ENCODE measurements around the gene H19. TPM values are rescaled to one million over a fixed set of nuclear protein-coding genes. Genes with fewer than 3 reads are reported as not detected.
A peak's percentile ranks its signal among the peaks of the same experiment; 100 is the strongest.

The H19 gene
- total and polyA plus RNA-seq, 2 of the 8 experiments (the other 6 are each of a cell fraction or from before 2014, with no cell fraction given): 5.2 to 10.0 TPM

- no CpG with 5 or more reads among the region's 18 CpGs for WGBS, 2 experiments (ENCODE audit: extremely low coverage in 1 of 2, insufficient coverage in 1 of 2, insufficient read length in 1 of 2, insufficient replicate concordance in 2 of 2, low coverage in 1 of 2, low lambda C conversion rate in 2 of 2, missing lambda C conversion rate in 1 of 2)
- peak; percentile 7 for FAIRE-seq
- no peaks in the 10 kb centered on the region for H3K27me3 ChIP-seq (replicated peaks in 1 of 4; ENCODE audit: control insufficient read depth in 3 of 4, extremely low read depth in 1 of 4, insufficient read depth in 3 of 4, low read length in 3 of 4)
- no peak overlapping the region for H2BK120ac ChIP-seq (replicated peaks; ENCODE audit: low read depth, low read length)
- H3K4me2 ChIP-seq (ENCODE audit: insufficient read depth in 1 of 2, low read depth in 2 of 2, low read length in 2 of 2): no peak overlapping the region
- DNase-seq (ENCODE audit: low read depth in 1 of 2, low spot score in 2 of 2): no peak
- no peaks in the 10 kb centered on the region for H3K9me3 ChIP-seq (ENCODE audit: insufficient read depth in 2 of 2, low read depth in 1 of 2, low read length in 1 of 2)
- no peak overlapping the region for H3K56ac ChIP-seq (replicated peaks; ENCODE audit: insufficient read length, low read depth, low read length)
- no peaks in the 10 kb centered on the region for H3K79me2 ChIP-seq (ENCODE audit: control insufficient read depth in 1 of 2, insufficient read depth in 2 of 2, low read length in 2 of 2)
- no peak overlapping the region for H3K4ac ChIP-seq (replicated peaks; ENCODE audit: insufficient read length, low read depth, low read length)
- H2AK5ac ChIP-seq (ENCODE audit: low read depth, low read length): no peak overlapping the region
- H3K36me3 ChIP-seq (ENCODE audit: control insufficient read depth in 2 of 4, insufficient read depth in 4 of 4, low read length in 3 of 4): no peaks in the 10 kb centered on the region
- H3K4me3 ChIP-seq (ENCODE audit: extremely low read depth in 1 of 4, insufficient read depth in 2 of 4, low read depth in 3 of 4, low read length in 4 of 4): no peak overlapping the region
- H2BK20ac ChIP-seq (ENCODE audit: low read length): no peak overlapping the region
- H4K5ac ChIP-seq (ENCODE audit: insufficient read length, low read depth, low read length): no peak overlapping the region
- no peak overlapping the region for H2BK5ac ChIP-seq (ENCODE audit: low read depth, low read length)
- CTCF ChIA-PET (ENCODE audit: partially characterized antibody): interaction anchor here (0.6 to 9.3 kb wide), 51 partner anchors 9 to 386 kb away, joined by 3 to 551 read pairs (median 6); partner anchors contain the start of gene IGF2
- POLR2A ChIA-PET (ENCODE audit: partially characterized antibody): interaction anchor here (0.9 kb wide), 1 partner anchor 113 kb away, joined by 3 read pairs; no protein-coding TSS in a partner anchor
- H3K23me2 ChIP-seq (ENCODE audit: low read depth, low read length): peaks cover under 1% of the 10 kb centered on the region; the same call in 1 of the 2 replicates
- H3K14ac ChIP-seq (ENCODE audit: insufficient read length): no peak overlapping the region
- H2BK15ac ChIP-seq (ENCODE audit: low read length): no peak overlapping the region
- H3K79me1 ChIP-seq (ENCODE audit: low read depth, low read length): no peaks in the 10 kb centered on the region
- no peak overlapping the region for H2BK12ac ChIP-seq (ENCODE audit: low read depth, low read length)
- no peak overlapping the region for H2AFZ ChIP-seq (ENCODE audit: low read length)
- no peaks in the 10 kb centered on the region for H4K20me1 ChIP-seq (replicated peaks in 1 of 2; ENCODE audit: control insufficient read depth in 1 of 2, insufficient read depth in 2 of 2, low read length in 2 of 2)
- H4K8ac ChIP-seq (ENCODE audit: extremely low read depth, insufficient read depth, low read length): no peak overlapping the region
- H3K23ac ChIP-seq (ENCODE audit: insufficient read length): no peak overlapping the region
- H4K91ac ChIP-seq (replicated peaks; ENCODE audit: insufficient read length, low read length): no peak overlapping the region
- H3K18ac ChIP-seq (ENCODE audit: extremely low read depth, low read length): no peak overlapping the region
- H3K9ac ChIP-seq (replicated peaks in 1 of 4; ENCODE audit: extremely low read depth in 1 of 4, low read depth in 3 of 4, low read length in 3 of 4): no peak overlapping the region
- H3K4me1 ChIP-seq (replicated peaks in 1 of 4; ENCODE audit: control insufficient read depth in 3 of 4, insufficient read depth in 4 of 4, low read length in 3 of 4): no peaks in the 10 kb centered on the region
- H3K27ac ChIP-seq (ENCODE audit: low read depth, low read length): no peak overlapping the region
- TF ChIP-seq SP1 (IDR thresholded peaks at IDR 0.05; ENCODE audit: low read depth, low read length): no peak
- TF ChIP-seq, protein P1, sequence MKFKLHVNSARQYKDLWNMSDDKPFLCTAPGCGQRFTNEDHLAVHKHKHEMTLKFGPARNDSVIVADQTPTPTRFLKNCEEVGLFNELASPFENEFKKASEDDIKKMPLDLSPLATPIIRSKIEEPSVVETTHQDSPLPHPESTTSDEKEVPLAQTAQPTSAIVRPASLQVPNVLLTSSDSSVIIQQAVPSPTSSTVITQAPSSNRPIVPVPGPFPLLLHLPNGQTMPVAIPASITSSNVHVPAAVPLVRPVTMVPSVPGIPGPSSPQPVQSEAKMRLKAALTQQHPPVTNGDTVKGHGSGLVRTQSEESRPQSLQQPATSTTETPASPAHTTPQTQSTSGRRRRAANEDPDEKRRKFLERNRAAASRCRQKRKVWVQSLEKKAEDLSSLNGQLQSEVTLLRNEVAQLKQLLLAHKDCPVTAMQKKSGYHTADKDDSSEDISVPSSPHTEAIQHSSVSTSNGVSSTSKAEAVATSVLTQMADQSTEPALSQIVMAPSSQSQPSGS (IDR thresholded peaks at IDR 0.05; ENCODE audit: low read length): no peak
- no peak for TF ChIP-seq SP2 (IDR thresholded peaks at IDR 0.05; ENCODE audit: low read length)
- no peak for TF ChIP-seq RAD21 (IDR thresholded peaks at IDR 0.05 in 1 of 2, conservative IDR thresholded peaks at IDR 0.05 in 1 of 2; ENCODE audit: low read depth in 2 of 2, low read length in 2 of 2)
- no peak for TF ChIP-seq CBX5 (IDR thresholded peaks at IDR 0.05; ENCODE audit: low read depth, low read length)
- TF ChIP-seq EGR1 (IDR thresholded peaks at IDR 0.05; ENCODE audit: borderline replicate concordance, low read depth, low read length): no peak
- TF ChIP-seq, protein P2, sequence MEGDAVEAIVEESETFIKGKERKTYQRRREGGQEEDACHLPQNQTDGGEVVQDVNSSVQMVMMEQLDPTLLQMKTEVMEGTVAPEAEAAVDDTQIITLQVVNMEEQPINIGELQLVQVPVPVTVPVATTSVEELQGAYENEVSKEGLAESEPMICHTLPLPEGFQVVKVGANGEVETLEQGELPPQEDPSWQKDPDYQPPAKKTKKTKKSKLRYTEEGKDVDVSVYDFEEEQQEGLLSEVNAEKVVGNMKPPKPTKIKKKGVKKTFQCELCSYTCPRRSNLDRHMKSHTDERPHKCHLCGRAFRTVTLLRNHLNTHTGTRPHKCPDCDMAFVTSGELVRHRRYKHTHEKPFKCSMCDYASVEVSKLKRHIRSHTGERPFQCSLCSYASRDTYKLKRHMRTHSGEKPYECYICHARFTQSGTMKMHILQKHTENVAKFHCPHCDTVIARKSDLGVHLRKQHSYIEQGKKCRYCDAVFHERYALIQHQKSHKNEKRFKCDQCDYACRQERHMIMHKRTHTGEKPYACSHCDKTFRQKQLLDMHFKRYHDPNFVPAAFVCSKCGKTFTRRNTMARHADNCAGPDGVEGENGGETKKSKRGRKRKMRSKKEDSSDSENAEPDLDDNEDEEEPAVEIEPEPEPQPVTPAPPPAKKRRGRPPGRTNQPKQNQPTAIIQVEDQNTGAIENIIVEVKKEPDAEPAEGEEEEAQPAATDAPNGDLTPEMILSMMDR (IDR thresholded peaks at IDR 0.05; ENCODE audit: control extremely low read depth in 1 of 3, insufficient read depth in 1 of 3, low read depth in 1 of 3, low read length in 3 of 3): no peak
- TF ChIP-seq PHF8 (conservative IDR thresholded peaks at IDR 0.05; ENCODE audit: low read depth, low read length): no peak
- TF ChIP-seq HDAC6 (IDR thresholded peaks at IDR 0.05; ENCODE audit: low read depth, low read length): no peak
Measured at GRCh38 chr11:2036863-2037486, 39.3 kb upstream of the H19 start.
